ENCODE data around the gene TTC39C.

DNA sequence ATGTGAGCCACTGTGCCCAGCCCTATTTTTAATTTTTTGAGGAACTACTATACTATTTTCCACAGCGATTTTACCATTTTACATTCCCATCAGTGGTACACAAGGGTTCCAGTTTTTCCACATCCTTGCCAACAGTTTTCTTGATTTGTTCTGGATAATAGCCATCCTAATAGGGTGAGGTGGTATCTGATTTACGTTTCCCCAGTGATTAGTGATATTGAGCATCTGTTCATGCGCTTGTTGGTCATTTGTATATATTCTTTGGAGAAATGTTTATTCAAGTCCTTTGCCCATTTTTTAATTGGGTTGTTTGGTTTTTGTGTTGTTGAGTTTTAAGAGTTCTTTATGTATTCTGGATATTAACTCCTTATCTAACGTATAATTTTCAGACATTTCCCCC lies 20.8 kb downstream of the TTC39C start:
- TF ChIP-seq POLR2A (IDR thresholded peaks at IDR 0.05): no peak
- TF ChIP-seq, protein P1, sequence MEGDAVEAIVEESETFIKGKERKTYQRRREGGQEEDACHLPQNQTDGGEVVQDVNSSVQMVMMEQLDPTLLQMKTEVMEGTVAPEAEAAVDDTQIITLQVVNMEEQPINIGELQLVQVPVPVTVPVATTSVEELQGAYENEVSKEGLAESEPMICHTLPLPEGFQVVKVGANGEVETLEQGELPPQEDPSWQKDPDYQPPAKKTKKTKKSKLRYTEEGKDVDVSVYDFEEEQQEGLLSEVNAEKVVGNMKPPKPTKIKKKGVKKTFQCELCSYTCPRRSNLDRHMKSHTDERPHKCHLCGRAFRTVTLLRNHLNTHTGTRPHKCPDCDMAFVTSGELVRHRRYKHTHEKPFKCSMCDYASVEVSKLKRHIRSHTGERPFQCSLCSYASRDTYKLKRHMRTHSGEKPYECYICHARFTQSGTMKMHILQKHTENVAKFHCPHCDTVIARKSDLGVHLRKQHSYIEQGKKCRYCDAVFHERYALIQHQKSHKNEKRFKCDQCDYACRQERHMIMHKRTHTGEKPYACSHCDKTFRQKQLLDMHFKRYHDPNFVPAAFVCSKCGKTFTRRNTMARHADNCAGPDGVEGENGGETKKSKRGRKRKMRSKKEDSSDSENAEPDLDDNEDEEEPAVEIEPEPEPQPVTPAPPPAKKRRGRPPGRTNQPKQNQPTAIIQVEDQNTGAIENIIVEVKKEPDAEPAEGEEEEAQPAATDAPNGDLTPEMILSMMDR (IDR thresholded peaks at IDR 0.05 in 8 of 11, conservative IDR thresholded peaks at IDR 0.05 in 3 of 11): no peak
